ENCODE results near the gene PXDN.

PXDN gene

DNA sequence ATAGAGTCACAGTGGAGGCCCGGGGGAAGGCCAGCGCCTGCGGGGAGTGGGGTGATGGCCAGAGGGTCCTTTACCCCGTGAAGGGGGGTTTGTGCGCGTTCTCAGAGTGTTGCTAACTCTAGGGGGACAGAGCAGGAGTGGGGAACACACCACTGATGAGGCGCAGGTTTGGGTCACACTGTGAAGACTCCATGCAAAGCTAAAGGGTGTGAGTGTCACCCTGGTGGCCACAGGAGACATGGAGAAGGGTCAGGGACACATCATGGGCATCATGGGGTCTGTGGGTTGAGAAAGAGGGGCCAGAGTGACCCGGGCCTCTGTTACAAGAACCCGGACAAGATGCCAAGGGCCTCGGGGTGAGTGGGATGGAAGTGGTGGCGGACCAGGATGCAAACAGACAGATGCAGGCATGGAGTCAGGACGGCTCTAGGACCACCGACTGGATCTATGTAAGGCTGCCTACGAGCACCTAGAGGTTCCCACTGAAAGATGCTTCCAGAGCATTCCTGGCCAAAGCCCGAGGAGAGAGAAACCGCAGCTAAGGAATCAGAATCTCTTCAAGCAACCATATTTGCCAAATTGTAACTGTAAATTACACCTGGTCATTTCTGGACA lies 84.3 kb downstream of the PXDN start:
- DNase-seq: no peak

DNA sequence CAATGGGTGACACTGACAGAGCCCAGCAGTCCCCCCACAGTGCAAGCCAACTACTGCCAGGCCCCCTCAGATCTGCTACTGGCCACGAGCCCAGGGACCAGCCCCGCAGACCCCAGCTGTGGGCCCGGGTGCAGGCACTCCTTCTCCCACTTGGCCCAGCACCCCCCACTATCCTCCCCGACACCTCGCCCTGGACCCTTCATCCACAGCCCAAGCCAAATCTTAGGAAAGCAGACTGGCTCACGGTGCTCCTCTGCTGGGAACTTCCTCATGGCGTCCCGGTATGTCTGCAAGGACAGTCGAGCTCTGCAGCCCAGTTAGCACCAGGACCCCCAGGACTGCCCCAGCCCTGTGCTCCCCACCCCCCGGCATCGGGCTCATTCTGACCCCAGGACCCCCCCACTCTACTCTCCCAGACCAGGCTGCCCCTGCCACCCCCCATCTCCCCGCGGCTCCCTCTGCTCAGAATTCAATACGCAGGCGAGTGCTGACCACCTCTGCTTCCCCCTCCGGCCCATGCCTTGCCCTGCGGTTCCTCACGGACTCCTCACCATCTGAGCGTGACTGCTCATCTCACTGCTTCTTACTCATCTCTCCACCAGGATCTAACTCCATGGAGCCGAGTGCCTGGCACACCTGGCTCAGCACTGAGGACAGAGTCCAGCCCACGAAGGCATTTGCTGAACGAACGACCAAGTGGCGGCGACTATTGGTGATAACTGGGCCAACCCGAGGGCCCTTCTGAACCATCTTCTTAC lies 85.7 kb downstream of the PXDN start:
- no peak for DNase-seq

DNA sequence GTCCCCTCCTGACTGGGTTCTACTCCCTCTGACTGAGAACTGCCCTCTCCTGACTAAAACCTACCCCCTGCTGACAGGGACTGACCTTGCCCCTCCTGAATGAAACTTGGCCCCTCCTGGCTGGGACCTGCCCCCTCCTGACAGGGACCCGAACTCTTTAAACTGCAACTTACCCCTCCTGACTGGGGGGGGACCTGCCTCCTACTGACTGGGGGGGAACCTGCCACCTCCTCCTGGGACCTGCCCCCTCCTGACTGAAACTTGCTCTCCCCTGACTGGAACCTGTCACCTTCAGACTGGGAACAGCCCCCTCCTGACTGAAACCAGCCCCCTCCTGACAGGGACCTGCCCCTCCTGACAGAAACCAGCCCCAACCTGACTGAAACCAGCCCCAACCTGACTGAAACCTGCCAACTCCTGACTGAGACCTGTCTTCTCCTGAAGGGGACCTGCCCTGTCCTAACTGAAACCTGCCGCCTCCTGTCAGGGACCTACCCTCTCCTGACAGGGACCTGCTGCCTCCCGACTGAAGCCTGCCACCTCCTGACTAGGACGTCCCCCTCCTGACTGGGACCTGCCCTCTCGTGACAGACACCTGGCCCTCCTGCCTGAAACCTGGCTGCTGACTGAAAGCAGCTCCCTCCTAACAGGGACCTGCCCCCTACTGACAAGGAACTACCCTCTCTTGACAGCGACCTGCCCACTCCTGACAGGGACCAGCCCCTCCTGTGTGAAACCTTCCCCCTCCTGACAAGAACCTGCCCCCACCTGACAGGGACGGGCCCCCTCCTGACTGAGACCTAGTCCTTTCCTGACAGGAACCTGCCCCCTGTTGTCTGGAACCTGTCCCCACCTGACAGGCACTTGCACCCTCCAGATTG lies 87.1 kb downstream of the PXDN start:
- DNase-seq: no peak

DNA sequence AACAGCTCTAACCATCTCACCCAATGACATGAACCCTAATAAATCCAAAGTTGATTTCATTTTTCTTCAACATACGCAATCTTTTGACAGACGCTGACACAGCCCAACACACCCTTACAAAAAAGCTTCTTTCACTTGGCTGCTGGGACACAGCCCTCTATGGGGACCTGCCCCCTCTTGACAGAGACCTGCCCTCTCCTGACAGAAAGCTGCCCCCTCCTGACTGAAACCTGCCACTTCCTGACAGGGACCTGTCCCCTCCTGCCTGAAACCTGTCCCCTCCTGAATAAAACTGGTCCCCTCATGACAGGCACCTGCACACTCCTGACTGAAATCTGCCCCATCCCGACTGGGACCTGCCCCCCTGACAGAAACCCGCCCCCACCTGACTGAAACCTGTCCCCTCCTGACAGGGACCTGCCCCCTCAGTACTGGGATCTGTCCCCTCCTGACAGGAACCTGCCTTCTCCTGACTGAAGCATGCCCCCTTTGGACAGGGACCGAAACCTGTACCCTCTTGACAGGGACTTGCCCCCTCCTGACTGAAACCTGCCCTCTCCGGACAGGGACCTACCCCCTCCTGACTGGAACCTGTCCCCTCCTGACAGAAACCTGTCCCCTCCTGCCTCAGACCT lies 87.9 kb downstream of the PXDN start:
- no peak for DNase-seq

DNA sequence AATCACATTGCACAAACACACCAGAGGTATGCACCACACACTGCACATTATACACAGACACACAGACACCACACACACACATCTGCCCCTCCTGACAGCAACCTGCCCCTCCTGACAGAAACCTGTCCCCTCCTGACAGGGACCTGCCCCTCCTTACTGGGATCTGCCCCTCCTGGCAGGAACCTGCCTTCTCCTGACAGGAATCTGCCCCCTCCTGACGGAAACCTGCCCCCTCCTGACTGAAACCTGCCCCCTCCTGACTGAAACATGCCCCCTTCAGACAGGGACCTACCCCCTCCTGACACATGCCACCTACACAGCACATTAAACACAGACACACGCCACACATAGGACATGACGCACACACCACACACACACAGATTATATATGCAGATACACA lies 88.9 kb downstream of the PXDN start:
- no peak for DNase-seq

DNA sequence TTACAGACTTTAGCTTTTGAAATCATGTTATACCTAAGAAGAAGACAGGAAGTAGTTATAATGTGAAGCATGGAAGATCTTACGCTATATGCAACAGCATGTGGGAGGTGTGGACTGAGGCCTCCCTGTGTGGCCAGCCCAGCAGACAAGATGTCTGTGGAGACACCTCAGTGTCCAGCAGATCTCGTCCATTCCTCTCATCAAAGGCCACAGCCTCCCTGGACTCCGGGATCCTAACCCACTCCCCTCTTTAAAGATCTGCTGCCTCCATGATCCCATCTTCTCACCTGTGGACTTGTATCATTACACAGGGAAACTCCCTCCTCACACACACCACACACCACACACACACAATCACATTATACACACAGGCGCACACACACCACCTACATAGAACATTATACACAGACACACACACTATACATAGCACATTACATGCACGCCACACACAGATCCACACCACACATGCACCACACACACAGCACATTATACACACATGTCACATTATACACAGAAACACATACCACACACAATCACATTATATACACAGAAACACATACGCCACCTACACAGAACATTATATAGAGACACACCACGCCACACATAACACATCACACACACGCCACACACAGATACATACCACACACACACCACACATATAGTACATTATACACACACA lies 89.5 kb downstream of the PXDN start:
- no peak for DNase-seq

DNA sequence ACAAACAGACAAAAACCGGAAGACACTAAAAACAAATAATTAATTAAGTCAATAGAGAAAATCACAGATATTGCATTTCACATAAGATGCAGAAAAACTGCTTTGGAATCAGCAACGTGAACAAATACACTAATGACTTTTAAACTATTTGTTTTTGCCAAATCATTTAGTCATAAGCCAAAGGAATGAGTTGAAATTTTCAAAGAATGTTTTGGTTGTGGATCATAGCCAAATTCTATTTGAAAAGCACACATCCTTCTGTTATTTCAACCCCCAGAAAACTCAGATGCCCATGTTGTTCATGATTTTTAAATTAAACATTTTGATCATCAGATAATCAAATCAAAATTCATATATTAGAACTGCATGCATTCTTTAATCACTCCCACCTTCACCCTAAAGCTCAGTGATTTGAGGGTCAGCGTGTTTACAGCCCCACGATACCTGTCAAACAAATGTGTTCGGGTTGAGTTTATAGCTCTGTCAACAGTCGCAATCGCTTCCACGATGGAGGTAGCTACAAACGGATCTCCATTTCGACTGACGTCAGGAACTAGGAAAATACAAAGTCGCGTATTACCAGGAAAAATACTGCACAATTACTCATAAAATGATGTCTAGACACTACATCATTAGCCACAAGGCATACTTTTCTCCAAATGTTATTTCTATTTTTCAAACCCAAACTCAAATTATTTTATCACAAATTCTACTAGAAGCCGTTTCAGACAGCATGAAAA lies 90.2 kb downstream of the PXDN start:
- DNase-seq: no peak

DNA sequence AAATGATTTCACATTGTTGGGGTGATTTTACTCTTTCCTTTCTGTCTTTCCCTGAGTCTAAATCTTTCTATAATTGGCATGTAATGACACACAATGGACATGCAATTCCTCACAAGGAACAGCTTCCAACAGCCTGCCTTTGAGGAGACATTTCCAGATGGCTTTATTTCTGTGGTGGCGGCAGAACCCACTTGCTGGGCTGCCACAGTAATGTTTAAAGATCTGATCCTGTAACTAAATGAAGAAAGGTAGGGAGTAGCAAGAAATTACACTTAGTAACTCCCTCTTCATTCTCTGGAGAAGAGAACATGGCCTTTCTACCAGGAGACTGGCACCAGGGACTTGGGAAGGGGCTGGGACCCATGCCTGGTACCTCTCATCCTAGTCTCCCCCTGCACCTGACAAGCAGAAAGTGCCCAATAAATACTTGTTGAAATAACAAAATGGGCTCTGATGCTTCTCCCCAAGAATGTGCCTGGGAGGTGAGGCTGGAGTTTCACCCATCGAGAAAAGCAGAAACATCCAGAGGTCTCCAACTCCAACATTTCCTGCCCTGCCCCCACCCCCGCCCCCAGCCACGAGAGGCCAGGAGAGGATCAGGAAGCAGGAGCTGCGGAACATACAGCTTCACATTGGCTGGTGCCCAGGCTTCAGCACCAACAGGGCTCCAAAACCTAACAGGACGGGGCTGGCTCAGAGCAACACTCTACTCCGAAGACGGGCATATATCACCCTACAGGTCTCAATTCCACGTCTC lies 92.1 kb downstream of the PXDN start:
- DNase-seq: no peak

DNA sequence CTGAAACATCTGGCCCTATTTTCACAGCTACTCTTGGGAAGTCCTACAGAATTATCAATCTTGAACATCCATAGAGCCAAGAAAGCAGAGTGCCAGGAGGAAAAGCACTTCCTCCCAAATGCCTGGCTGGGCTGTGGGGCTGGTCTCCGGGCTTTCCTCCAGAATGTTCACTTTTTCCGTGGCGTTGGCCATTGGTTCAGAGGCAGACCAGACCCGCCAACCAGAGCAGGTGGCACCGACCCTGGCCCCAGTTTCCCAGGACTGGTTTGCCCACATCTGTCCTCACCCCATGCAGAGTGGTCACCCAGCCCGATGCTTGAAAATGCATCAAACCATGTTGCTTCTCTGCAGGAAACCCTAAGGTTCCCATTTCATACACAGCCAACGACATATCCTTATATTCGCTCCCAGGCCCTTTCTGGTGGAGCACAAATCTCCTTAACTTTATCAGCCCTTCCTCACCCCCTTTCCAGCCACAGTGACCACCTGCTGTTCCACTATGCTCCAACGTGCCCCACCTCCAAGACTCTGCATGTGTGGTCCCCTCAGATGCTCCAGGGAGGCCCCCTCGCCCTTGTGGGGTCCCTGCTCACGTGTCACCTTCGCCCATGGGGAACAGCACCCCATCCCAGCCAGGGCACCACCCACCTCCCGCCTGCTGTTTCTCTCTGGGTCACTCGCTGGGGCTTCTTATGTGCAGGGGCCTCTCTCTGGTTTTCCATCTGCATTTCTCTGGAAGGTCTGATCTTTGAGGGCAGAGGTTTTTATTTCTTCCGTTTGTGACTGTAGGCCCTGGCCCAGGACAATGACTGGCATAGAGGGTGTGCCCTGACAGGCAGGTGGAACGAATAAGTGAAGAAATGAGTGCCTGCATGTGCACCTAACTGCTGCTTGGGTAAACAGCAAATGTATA lies 92.9 kb downstream of the PXDN start:
- no peak for DNase-seq

DNA sequence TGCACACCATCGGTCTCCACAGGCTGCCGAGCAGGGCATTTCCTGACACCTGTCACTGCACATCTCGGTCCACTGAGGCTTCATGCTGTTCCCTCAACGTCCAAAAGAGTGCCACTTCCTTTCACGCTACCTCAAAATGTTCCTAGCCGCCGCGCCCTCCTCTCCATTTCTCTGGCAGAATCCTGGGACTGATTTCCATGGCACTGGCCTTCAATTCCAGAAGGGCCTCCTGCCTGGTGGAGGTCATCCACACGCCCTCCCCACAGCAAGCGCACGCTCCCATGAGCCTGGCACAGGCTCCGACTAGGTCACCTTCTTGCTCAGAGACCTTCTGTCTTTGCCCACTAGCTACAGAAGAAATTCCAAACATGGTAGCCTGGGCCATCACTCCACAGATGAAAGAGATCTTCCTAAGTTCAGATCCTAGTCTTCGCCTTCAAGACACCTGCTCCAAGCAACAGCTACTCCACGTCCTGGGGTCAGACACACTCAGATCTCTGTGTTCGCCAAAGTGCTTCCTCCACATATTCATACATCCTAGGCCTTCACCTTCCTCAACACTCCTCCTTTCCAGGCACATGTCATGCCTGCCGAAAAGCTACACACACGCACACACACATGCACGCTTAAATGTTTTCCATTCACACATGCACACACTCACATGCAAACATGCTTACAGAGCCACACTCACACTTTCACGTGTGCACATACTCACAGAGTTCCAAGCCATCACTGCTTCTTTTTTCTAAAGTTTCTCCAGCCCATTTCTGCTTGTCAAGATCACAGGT lies 94.0 kb downstream of the PXDN start:
- no peak for DNase-seq

DNA sequence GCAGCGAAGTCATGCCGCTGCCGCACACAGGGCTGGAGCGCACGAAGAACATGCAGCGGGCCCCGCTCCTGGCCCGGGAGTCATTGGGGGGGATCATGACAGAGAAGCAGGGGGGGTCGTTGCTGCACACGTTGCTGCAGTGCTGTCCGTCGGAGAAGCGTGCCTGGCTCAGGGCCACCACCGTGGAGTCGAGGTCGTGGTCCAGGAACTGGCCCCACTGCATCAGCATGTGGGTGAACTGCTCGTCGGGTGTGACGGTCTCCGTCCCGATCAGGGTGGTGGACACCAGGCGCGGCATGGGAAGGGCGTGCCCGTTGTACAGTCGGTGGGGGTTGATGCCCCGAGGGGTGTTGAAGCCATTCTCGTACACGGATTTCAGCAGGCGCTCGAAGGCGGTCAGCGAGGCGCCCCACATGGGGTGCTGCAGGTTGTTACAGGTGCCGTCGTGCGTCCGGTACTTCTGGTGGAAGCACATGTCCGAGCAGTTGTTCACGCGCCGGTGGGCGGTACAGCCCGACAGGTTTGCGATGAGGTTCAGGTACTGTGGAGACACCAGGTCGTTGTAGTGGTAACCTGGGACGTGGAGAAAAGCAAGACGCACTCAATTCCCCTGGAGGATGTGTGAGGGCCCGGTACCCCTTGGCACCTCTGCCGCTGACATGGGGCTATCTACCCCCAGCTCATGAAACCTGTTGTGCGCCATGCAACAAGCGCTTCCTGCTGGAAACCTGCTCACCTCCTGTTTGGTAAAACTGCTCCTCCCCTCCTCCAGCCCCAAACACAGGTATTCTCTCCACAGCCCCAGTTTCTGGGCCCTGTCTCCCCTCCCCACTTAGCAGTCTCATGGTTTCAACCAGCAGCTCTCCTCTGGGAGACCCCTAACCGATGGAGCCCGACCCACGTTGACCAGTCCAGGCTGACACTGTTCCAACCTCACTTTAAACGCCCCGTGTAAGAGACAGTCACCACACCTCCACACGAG lies 94.9 kb downstream of the PXDN start:
- DNase-seq: no peak

DNA sequence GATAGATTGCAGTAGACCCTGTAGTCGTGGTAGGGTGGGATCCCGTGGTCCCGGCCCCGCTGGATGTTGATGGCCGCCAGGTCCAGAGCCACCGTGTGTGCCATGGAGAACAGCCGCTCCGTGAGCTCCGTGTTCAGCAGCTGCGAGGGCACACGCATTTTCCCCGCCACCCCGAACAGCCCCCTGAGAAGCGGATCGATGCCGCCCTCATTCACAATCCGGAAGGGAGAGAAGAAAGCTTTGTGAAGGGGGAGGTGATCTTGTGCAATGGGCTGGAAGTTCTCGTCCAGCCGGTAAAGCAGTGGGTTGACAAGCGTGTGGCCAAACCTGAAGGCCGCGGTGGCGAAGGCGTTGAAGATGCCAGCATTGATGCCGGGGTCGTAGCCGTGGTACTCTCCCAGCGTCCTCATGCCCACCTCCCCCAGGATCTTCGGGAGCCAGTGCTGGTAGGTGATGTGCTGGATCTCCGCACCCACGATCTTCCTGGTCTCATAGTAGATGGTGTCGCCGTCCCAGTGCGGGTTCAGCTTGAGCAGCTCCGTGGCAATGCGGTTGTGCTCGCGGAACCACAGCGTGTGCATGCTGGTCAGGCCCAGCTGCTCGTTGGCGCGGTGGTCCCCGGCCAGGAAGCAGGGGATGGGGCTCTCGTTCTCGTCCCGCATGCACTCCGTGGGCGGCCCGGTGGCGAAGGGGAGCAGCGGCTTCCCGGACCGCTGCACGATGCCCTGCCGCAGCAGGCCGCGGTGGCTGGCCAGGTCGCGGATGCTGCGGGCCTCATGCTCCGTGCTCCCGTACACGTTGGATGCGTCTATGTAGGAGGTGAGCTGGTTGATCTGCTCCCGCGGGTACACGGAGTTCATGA lies 95.8 kb downstream of the PXDN start:
- DNase-seq: no peak

DNA sequence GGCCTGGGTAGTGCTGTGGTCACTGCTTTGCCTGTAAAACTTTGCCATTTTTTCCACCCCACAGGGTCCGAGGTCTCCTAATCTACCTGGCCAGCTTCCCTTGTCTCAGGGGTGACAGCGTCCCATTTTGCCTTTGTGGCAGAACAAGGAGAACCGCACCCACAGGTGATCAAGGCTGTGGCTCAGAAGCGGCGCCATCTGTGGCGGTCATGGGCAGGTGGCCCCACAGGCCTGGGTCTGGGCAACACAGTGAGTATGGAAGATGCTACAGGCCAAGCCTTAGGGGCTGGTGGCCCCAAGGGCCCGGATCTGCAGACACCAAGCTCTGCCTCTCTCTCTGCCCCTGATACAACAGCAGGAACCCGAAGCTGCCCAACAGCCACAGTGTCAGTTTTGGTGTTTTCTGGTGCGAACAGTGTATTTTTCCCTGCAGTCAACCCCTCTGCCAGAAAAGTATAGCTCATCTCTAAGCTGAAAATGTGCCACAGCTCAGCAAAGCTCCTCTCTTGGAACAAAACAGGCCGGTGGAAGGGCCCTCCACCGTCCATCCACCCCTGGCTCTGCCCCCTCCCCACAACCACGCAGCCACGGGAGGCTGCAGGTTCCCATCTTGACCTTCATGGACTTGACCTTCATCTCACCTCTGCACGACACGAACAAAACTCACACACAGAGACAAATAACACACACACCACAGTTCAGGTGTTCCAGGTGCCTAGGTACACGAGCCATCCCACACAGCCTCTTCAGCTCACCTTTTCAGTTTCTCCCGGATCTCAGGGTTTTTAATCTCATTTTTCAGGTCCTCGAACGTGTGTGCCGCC lies 96.7 kb downstream of the PXDN start:
- no peak for DNase-seq

DNA sequence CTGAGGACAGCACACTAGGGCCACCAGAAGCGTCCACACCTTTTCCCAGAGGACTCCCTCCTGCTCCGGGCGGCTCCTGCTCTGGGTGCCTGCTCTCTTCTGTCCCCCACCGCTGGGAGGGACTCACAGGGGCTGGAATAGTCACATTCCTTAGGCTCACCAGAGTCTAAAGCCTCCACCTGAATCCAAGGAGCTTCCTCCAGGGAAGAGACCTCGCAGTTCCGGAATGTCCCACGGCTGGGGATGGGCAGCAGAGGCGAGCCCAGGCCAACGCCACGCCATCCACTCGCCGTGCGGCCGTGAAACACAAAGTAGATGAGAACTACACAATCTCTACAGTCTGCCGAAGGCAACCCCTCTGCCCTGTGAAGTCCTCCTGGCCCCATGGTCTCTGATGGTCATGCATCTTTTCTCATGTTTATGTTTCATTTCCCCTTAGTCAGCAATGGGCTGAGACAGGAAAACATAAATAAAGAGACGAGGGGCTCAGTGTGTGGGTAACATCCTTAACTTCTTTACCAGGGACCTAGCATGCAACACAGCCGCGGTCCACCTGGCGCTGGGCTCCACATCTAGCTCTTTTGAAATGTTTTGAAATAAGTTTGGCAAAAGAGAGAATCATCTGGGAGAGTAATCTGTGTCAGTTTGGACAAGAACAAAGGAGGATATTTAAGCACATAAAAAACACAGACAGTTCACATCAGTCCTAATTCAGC lies 98.4 kb downstream of the PXDN start:
- no peak for DNase-seq

DNA sequence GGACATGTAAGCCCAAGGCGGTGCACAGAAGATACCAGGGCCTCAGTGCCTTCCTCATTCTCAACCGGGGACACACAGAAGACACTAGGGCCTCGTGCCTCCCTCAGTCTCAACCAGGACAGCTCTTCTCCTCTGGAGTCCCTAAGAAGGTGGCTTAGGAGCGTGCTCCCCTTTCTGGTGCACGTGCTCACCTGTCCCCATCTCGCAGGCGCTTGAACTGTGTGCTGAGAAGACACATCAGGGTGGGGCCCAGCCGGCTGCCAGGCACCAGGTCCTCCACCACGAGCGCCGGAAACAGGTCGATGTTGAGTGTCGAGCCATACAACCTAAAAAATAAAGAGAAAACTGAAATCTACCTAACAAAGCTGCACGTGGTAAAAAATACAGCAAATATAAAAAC lies 99.9 kb downstream of the PXDN start:
- DNase-seq: no peak
